ENCODE data around the gene WDR38. TPM values are rescaled to one million over a fixed set of nuclear protein-coding genes. Genes with fewer than 3 reads are reported as not detected.

Gene WDR38
- total RNA-seq, 1 experiment from 2014 or later = not detected

GRCh38 chr9:124813501-124814163 is 39.6 kb upstream of the WDR38 start:
- Mint-ChIP-seq H3K36me3 (ENCODE audit: insufficient read depth, unreplicated experiment) (peaks cover 4% of the 10 kb centered on the region), H3K27ac (ENCODE audit: unreplicated experiment) (no peak overlapping the region), H3K27me3 (ENCODE audit: insufficient read depth, unreplicated experiment) (no peaks in the 10 kb centered on the region), H3K4me1 (ENCODE audit: low read depth, unreplicated experiment) (peaks cover 33% of the 10 kb centered on the region), H3K4me3 (ENCODE audit: unreplicated experiment) (no peak overlapping the region), H3K9me3 (ENCODE audit: unreplicated experiment) (no peaks in the 10 kb centered on the region)
- POLR2A ChIA-PET = interaction anchor here (0.7 kb wide), 1 partner anchor 894 kb away, joined by 4 read pairs; the partner anchor contains the start of gene MAPKAP1
- H3K36me3 ChIP-seq (ENCODE audit: control insufficient read depth, insufficient read depth, low read length) = no peaks in the 10 kb centered on the region
- BruUV-seq (replicated peaks) = no TSS peak
- DNase-seq = no peak
- no peaks in the 10 kb centered on the region for H3K27me3 ChIP-seq (replicated peaks; ENCODE audit: control insufficient read depth, insufficient read depth, low read length)
- CTCF ChIA-PET = interaction anchor here (3.6 kb wide), 1 partner anchor 39 kb away, joined by 15 read pairs; the partner anchor contains the start of gene WDR38
- intact Hi-C loops (cut with micrococcal nuclease; ENCODE audit: unreplicated experiment) = no loop called here
- H3K4me3 ChIP-seq (ENCODE audit: low read depth, low read length) = no peak overlapping the region
- peaks cover 44% of the 10 kb centered on the region for H3K4me1 ChIP-seq
- H3K9me3 ChIP-seq = no peaks in the 10 kb centered on the region
- TF ChIP-seq CTCF (IDR thresholded peaks at IDR 0.05; ENCODE audit: insufficient read depth in 1 of 2, low read depth in 1 of 2, low read length in 1 of 2, severe bottlenecking in 1 of 2, unreplicated experiment in 1 of 2) = no peak

GRCh38 chr9:124814164-124814535 is 39.1 kb upstream of the WDR38 start:
- no peak for DNase-seq
- Mint-ChIP-seq H3K9me3 (ENCODE audit: unreplicated experiment) (no peaks in the 10 kb centered on the region), H3K4me3 (ENCODE audit: unreplicated experiment) (no peak overlapping the region), H3K27me3 (ENCODE audit: insufficient read depth, unreplicated experiment) (no peaks in the 10 kb centered on the region), H3K4me1 (ENCODE audit: low read depth, unreplicated experiment) (peaks cover 32% of the 10 kb centered on the region), H3K36me3 (ENCODE audit: insufficient read depth, unreplicated experiment) (peaks cover 4% of the 10 kb centered on the region), H3K27ac (ENCODE audit: unreplicated experiment) (no peak overlapping the region)
- H3K9me3 ChIP-seq = no peaks in the 10 kb centered on the region
- no peaks in the 10 kb centered on the region for H3K27me3 ChIP-seq (replicated peaks; ENCODE audit: control insufficient read depth, insufficient read depth, low read length)
- ChIA-PET CTCF (interaction anchor here (3.6 kb wide), 1 partner anchor 39 kb away, joined by 15 read pairs; the partner anchor contains the start of gene WDR38), POLR2A (no interaction called here)
- intact Hi-C loops (cut with micrococcal nuclease; ENCODE audit: unreplicated experiment) = no loop called here
- no TSS peak for BruUV-seq (replicated peaks)
- no peak for TF ChIP-seq CTCF (IDR thresholded peaks at IDR 0.05; ENCODE audit: insufficient read depth in 1 of 2, low read depth in 1 of 2, low read length in 1 of 2, severe bottlenecking in 1 of 2, unreplicated experiment in 1 of 2)
- no peak overlapping the region for H3K4me3 ChIP-seq (ENCODE audit: low read depth, low read length)
- H3K36me3 ChIP-seq (ENCODE audit: control insufficient read depth, insufficient read depth, low read length) = no peaks in the 10 kb centered on the region
- H3K4me1 ChIP-seq = peaks cover 49% of the 10 kb centered on the region

GRCh38 chr9:124815601-124816000 is 37.7 kb upstream of the WDR38 start:
- no peaks in the 10 kb centered on the region for H3K27me3 Mint-ChIP-seq (ENCODE audit: insufficient read depth, unreplicated experiment)
- no peak for DNase-seq
- peaks cover 28% of the 10 kb centered on the region for H3K4me1 Mint-ChIP-seq (ENCODE audit: low read depth, unreplicated experiment)
- Histone ChIP-seq H3K36me3 (ENCODE audit: control insufficient read depth, insufficient read depth, low read length) (no peaks in the 10 kb centered on the region), H3K9me3 (no peaks in the 10 kb centered on the region), H3K4me3 (ENCODE audit: low read depth, low read length) (no peak overlapping the region), H3K4me1 (peaks cover 43% of the 10 kb centered on the region), H3K27me3 (replicated peaks; ENCODE audit: control insufficient read depth, insufficient read depth, low read length) (no peaks in the 10 kb centered on the region)
- no peaks in the 10 kb centered on the region for H3K9me3 Mint-ChIP-seq (ENCODE audit: unreplicated experiment)
- CTCF ChIA-PET = no interaction called here
- no peak for TF ChIP-seq CTCF (IDR thresholded peaks at IDR 0.05; ENCODE audit: insufficient read depth in 1 of 2, low read depth in 1 of 2, low read length in 1 of 2, severe bottlenecking in 1 of 2, unreplicated experiment in 1 of 2)
- POLR2A ChIA-PET = no interaction called here
- peaks cover 4% of the 10 kb centered on the region for H3K36me3 Mint-ChIP-seq (ENCODE audit: insufficient read depth, unreplicated experiment)
- intact Hi-C loops (cut with micrococcal nuclease; ENCODE audit: unreplicated experiment) = no loop called here
- BruUV-seq (replicated peaks) = no TSS peak
- no peak overlapping the region for H3K4me3 Mint-ChIP-seq (ENCODE audit: unreplicated experiment)
- H3K27ac Mint-ChIP-seq (ENCODE audit: unreplicated experiment) = no peak overlapping the region

Data from Caco-2 (cell line).